ENCODE results near the gene PTPRF.

The PTPRF gene

DNA sequence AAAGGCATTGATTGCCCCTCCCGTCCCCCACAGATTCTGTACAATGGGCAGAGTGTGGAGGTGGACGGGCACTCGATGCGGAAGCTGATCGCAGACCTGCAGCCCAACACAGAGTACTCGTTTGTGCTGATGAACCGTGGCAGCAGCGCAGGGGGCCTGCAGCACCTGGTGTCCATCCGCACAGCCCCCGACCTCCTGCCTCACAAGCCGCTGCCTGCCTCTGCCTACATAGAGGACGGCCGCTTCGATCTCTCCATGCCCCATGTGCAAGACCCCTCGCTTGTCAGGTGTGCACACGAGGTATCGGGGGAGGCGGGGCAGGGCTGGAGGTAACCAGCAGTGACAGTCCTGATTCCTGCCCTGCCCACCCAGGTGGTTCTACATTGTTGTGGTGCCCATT lies 74.5 kb downstream of the PTPRF start:
- in situ Hi-C loops (cut with MboI; ENCODE audit: low sequenced_read_pairs, unreplicated experiment) = no loop called here
- DNase-seq (ENCODE audit: low spot score) = no peak
- TF ChIP-seq, protein P1, sequence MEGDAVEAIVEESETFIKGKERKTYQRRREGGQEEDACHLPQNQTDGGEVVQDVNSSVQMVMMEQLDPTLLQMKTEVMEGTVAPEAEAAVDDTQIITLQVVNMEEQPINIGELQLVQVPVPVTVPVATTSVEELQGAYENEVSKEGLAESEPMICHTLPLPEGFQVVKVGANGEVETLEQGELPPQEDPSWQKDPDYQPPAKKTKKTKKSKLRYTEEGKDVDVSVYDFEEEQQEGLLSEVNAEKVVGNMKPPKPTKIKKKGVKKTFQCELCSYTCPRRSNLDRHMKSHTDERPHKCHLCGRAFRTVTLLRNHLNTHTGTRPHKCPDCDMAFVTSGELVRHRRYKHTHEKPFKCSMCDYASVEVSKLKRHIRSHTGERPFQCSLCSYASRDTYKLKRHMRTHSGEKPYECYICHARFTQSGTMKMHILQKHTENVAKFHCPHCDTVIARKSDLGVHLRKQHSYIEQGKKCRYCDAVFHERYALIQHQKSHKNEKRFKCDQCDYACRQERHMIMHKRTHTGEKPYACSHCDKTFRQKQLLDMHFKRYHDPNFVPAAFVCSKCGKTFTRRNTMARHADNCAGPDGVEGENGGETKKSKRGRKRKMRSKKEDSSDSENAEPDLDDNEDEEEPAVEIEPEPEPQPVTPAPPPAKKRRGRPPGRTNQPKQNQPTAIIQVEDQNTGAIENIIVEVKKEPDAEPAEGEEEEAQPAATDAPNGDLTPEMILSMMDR (IDR thresholded peaks at IDR 0.05; ENCODE audit: borderline replicate concordance, control extremely low read depth, extremely low read depth, insufficient read depth, missing control alignments) = no peak

GRCh38 chr1:43605766-43606165 lies 75.1 kb downstream of the PTPRF start:
- no peak for DNase-seq (ENCODE audit: low spot score)
- TF ChIP-seq, protein P1 (IDR thresholded peaks at IDR 0.05; ENCODE audit: borderline replicate concordance, control extremely low read depth, extremely low read depth, insufficient read depth, missing control alignments) = no peak
- in situ Hi-C loops (cut with MboI; ENCODE audit: low sequenced_read_pairs, unreplicated experiment) = no loop called here

DNA sequence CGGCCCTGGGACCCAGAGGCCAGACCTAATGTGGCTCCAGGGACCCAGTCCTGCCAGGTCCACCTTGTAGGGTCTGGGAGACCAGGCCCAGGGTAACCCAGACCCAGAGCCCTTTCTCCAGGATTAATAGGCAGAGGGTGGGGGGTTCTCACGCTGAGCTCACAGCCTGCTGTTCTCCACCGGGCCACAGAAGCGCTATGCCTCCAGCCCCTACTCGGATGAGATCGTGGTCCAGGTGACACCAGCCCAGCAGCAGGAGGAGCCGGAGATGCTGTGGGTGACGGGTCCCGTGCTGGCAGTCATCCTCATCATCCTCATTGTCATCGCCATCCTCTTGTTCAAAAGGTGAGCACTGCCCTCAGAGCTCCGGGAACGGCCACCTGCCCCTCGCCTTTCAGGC lies 75.9 kb downstream of the PTPRF start:
- DNase-seq (ENCODE audit: low spot score) = no peak
- TF ChIP-seq, protein P1 (IDR thresholded peaks at IDR 0.05; ENCODE audit: borderline replicate concordance, control extremely low read depth, extremely low read depth, insufficient read depth, missing control alignments) = no peak
- in situ Hi-C loops (cut with MboI; ENCODE audit: low sequenced_read_pairs, unreplicated experiment) = no loop called here

DNA sequence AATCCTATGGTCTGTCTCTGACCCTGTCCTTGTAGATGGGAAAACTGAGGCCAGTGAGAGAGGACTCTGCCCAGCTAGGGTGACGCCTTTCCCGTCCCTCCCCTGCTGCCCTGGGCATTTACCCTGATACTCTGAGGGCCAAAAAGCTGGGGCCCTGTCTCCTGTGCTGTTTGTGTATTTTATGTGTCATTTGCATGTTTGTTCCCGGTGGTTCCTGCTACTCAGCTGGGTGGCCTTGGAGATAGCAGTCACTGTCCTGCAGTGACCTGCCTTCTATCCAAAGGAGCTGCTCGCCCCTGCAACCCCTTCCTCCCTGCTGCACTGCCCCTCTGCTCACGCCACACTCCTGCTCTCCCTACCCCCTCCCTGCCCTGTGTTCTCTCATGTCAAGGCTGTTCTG lies 78.1 kb downstream of the PTPRF start:
- TF ChIP-seq, protein P1 (IDR thresholded peaks at IDR 0.05; ENCODE audit: borderline replicate concordance, control extremely low read depth, extremely low read depth, insufficient read depth, missing control alignments) = no peak
- DNase-seq (ENCODE audit: low spot score) = no peak
- in situ Hi-C loops (cut with MboI; ENCODE audit: low sequenced_read_pairs, unreplicated experiment) = no loop called here

DNA sequence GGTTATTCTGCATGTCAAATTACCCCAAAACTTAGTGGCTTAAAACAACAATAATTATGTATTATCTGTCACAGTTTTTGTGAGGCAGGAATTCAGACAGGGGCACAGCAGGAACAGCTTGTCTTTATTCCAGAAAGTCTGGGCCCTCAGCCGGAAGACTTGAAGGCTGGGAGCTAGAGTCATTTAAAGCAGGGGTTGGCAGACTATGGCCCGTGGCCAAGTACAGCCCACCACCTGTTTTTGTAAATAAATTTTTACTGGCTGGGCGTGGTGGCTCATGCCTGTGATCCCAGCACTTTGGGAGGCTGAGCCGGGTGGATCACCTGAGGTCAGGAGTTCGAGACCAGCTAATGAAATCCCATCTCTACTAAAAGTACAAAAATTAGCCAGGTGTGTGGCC lies 79.7 kb downstream of the PTPRF start:
- no peak for DNase-seq (ENCODE audit: low spot score)
- TF ChIP-seq, protein P1 (IDR thresholded peaks at IDR 0.05; ENCODE audit: borderline replicate concordance, control extremely low read depth, extremely low read depth, insufficient read depth, missing control alignments) = no peak
- in situ Hi-C loops (cut with MboI; ENCODE audit: low sequenced_read_pairs, unreplicated experiment) = no loop called here

- DNase-seq (ENCODE audit: low spot score) = no peak
- in situ Hi-C loops (cut with MboI; ENCODE audit: low sequenced_read_pairs, unreplicated experiment) = no loop called here
- TF ChIP-seq, protein P1 (IDR thresholded peaks at IDR 0.05; ENCODE audit: borderline replicate concordance, control extremely low read depth, extremely low read depth, insufficient read depth, missing control alignments) = no peak
Measured at GRCh38 chr1:43611950-43612349, 81.3 kb downstream of the PTPRF start.

DNA sequence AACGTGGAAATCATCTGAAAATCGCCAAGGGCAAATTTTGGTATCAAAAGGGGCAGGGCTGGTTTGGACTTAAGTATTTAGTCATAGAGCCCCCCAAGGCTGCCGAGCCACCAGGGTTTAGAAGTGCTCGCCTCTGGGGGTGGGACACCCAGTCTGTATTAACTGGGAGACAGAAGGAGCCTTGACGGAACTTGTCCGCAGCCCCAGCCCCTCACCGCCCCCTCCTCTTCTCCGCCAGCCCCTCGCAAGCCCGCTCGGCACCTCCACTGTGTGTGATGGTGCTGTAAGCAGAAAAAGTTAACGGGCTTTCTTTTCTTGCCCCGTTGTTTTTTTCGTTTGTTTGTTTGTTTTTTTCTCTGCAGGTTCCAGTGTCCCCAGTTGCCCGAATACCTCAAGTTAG lies 81.7 kb downstream of the PTPRF start:
- in situ Hi-C loops (cut with MboI; ENCODE audit: low sequenced_read_pairs, unreplicated experiment) = no loop called here
- TF ChIP-seq, protein P1 (IDR thresholded peaks at IDR 0.05; ENCODE audit: borderline replicate concordance, control extremely low read depth, extremely low read depth, insufficient read depth, missing control alignments) = no peak
- no peak for DNase-seq (ENCODE audit: low spot score)
